BJ (cell line): ENCODE results near the gene SGK1. TPM values are rescaled to one million over a fixed set of nuclear protein-coding genes. Genes with fewer than 3 reads are reported as not detected.

Source experiments
- CTCF ChIA-PET: fragments of 350-600 bp; formaldehyde crosslinking; extraction: SDS; loops from one replicate; lab custom pipeline; 2021; ENCODE audit warnings: antibody characterized with exemption, inconsistent platforms; lab: Yijun Ruan, JAX
- POLR2A ChIA-PET: fragments of 300-600 bp; sonication (Branson Sonifier 250); formaldehyde crosslinking; extraction: SDS; loops from one replicate; lab custom pipeline; 2021; ENCODE audit warnings: antibody characterized with exemption; lab: Charles Lee
- DNase-seq: peaks from one replicate; pipeline ENCODE4 v3.0.0-alpha.2; 2011; ENCODE audit warnings: low read depth
- H3K27me3 ChIP-seq: 2 replicates; pipeline ENCODE4 v1.6.0; 2011; ENCODE audit warnings: low read length; ENCODE audit not compliant: control insufficient read depth, insufficient read depth
- H3K36me3 ChIP-seq: 2 replicates; pipeline ENCODE4 v1.5.1; 2011; ENCODE audit warnings: low read length; ENCODE audit not compliant: control insufficient read depth, insufficient read depth
- H3K4me3 ChIP-seq: 2 replicates; pipeline ENCODE4 v1.5.1; 2011; ENCODE audit warnings: low read depth, mild to moderate bottlenecking, control low read depth, low read length
- polyA plus RNA-seq: library from polyadenylated mRNA; depleted of rRNA; stranded (reverse); fragments of >200 nt; gene quantifications from 2 replicates; pipeline ENCODE4 v1.2.3, GENCODE V29; 2011
- TF ChIP-seq, protein P1 (sequence below): IDR thresholded peaks from 2 replicates; pipeline ENCODE4 v1.5.1; 2011; ENCODE audit warnings: low read depth, mild to moderate bottlenecking, control low read depth, inconsistent platforms, low read length, moderate library complexity; ENCODE audit not compliant: insufficient read depth

SGK1 gene
- polyA plus RNA-seq, 1 experiment = 179 TPM

DNA sequence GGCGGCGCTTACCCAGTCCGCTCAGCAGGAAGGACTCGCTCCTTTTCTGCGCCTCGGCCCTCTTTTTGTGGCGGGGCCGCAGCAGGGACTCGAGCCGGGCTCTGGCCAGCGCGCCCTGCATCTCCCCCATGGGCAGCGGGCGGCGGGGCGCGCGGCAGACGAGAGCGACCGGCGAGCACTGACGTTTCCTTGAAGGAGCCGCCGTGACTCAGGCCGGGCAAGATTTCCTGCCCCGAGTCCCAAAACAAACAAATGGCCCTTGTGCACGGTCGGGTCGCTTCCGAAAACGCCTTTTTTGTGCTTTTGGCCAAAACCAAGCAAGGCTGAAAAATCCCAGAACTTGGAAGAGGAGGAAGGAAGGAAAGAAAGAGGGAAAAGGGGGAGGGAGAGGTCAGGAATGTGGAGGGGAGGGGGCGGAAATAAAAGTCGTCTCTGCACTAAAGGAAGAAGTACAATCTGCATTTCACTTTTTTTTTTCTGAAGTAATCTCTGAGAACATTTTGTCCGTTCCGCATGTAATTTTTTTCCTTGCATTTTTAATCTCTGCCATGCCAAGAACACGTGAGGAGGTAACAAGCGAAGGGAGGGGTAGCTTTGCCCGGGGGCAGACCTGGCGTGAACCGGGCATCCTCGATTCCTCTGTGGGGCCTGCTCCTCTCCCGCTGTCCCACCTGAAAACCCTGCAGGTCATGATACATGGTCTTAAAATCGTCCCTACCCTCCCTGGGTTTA lies 142.2 kb downstream of the SGK1 start:
- no peak for DNase-seq
- ChIA-PET CTCF (interaction anchor here (0.6 to 4.0 kb wide), 3 partner anchors 114 to 649 kb away, joined by 3 to 15 read pairs (median 5); no protein-coding TSS in a partner anchor), POLR2A (interaction anchor here (0.6 to 0.7 kb wide), 3 partner anchors 41 to 434 kb away, joined by 3 to 4 read pairs (median 3); no protein-coding TSS in a partner anchor)
- TF ChIP-seq, protein P1, sequence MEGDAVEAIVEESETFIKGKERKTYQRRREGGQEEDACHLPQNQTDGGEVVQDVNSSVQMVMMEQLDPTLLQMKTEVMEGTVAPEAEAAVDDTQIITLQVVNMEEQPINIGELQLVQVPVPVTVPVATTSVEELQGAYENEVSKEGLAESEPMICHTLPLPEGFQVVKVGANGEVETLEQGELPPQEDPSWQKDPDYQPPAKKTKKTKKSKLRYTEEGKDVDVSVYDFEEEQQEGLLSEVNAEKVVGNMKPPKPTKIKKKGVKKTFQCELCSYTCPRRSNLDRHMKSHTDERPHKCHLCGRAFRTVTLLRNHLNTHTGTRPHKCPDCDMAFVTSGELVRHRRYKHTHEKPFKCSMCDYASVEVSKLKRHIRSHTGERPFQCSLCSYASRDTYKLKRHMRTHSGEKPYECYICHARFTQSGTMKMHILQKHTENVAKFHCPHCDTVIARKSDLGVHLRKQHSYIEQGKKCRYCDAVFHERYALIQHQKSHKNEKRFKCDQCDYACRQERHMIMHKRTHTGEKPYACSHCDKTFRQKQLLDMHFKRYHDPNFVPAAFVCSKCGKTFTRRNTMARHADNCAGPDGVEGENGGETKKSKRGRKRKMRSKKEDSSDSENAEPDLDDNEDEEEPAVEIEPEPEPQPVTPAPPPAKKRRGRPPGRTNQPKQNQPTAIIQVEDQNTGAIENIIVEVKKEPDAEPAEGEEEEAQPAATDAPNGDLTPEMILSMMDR = no peak
- H3K4me3 ChIP-seq = peak overlapping the region; percentile 79
- H3K36me3 ChIP-seq = peaks cover 7% of the 10 kb centered on the region
- H3K27me3 ChIP-seq = no peaks in the 10 kb centered on the region

DNA sequence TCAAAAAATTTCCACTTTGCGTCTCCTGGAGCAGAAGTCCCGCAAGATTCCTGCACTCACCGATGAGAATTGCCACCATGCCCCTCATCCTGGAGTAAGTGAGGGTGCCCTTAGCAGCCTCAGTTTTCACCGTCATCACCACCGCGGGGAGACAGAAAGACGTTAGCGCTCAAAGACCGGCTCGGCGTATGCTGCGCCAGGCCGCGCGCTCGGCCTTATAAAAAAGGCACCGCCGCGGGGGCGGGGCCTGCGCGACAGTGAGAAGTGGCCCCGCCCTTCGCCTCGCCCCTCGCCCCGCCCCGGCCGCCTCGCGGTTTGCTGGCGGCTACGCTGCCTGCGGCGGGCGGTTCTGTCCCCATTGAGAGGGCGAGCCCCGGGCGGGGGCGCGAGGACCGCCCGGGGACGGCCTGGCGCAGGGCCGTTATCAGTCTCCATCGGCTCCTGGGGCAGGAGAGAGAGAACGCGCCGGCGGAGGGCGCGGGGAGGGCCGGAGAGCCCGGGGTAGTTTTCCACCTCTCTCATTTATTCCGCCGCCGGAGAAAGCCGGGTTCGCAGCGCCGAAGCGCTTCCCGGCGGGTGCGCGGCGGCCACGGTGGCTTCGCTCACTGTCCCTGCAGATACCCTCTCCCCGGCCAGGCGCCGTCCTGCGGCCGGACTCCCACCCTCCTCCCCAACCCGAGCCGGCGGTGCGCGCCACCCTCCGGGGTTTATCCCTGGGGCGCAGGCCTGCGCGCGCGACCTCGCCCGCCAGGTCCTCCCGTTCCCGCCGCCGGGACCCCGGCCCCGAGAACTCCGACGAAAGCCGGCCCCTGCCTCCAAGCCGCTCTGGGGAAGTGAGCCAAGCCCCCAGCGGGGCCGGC lies 143.0 kb downstream of the SGK1 start:
- ChIA-PET CTCF (interaction anchor here (1.4 to 1.6 kb wide), 4 partner anchors 464 to 650 kb away, joined by 4 to 11 read pairs (median 8); no protein-coding TSS in a partner anchor), POLR2A (no interaction called here)
- no peaks in the 10 kb centered on the region for H3K27me3 ChIP-seq
- TF ChIP-seq, protein P1 = 0 out of 2 replicates have a peak, but pooled peaks have one; percentile 2
- peak overlapping the region; percentile 79 for H3K4me3 ChIP-seq
- peaks cover 12% of the 10 kb centered on the region for H3K36me3 ChIP-seq
- DNase-seq = peak; percentile 38

DNA sequence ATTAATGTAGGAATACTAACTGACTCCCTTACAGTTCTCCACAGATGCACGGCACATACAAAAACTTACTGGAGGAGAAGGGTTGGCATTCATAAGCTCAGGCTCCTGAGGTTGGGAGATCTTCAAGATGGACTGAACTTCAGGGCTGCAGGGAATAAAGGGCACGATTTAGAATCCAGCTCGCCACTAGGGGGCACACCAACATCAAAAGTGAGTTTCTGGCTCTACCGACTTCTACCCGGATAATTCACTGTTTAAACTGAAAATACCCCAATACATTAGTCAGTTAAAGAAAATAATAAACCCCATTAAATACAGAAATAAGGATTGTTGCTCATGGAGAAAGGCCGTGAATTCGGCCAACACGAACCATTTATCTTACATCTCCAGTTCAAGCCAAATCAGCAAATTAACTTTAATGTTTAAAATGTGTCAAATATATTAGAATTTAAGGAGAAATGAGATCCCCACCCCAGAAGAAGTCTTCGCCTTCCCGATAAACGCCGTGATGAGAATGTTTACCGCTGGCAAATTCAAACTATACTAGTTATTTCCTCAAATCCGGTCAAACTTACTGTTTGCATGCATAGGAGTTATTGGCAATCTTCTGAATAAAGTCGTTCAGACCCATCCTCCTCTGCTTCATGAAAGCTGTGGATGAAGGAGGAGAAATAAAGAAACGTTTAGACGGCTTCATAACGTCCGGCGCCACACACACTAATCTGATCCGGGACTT lies 143.8 kb downstream of the SGK1 start:
- no peaks in the 10 kb centered on the region for H3K27me3 ChIP-seq
- ChIA-PET POLR2A (interaction anchor here (0.6 to 1.0 kb wide), 5 partner anchors 53 to 767 kb away, joined by 3 to 5 read pairs (median 3); no protein-coding TSS in a partner anchor), CTCF (interaction anchor here (0.6 to 1.6 kb wide), 15 partner anchors 9 to 775 kb away, joined by 3 to 11 read pairs (median 4); no protein-coding TSS in a partner anchor)
- peaks cover 15% of the 10 kb centered on the region for H3K36me3 ChIP-seq
- TF ChIP-seq, protein P1 = peak; percentile 70
- DNase-seq = peak; percentile 37
- H3K4me3 ChIP-seq = peak overlapping the region; percentile 79

DNA sequence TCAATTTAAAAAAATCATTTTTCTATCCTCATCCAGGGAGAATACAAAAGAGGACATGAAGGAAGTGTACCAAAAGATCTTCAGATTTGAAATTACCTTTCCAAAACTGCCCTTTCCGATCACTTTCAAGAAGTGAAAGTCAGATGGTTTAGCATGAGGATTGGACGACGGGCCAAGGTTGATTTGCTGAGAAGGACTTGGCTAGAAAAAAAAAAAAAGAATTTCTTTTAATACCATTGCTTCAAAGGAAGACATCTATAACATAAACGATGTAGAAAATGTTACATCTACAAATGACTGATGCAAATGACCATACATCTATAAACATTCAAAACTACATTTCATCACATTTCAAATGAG lies 144.6 kb downstream of the SGK1 start:
- CTCF ChIA-PET = interaction anchor here (0.6 to 1.6 kb wide), 15 partner anchors 8 to 776 kb away, joined by 3 to 11 read pairs (median 4); no protein-coding TSS in a partner anchor
- TF ChIP-seq, protein P1 = no peak
- no peak for DNase-seq
- POLR2A ChIA-PET = interaction anchor here (0.6 to 1.0 kb wide), 4 partner anchors 52 to 767 kb away, joined by 3 to 5 read pairs (median 4); no protein-coding TSS in a partner anchor
- no peaks in the 10 kb centered on the region for H3K27me3 ChIP-seq
- H3K36me3 ChIP-seq = peaks cover 15% of the 10 kb centered on the region
- peak overlapping the region; percentile 79 for H3K4me3 ChIP-seq
